ENCODE measurements around the gene RBM20.

- TF ChIP-seq HDGF (IDR thresholded peaks at IDR 0.05) (no peak), RBBP5 (conservative IDR thresholded peaks at IDR 0.05) (no peak), NR2C2 (IDR thresholded peaks at IDR 0.05; ENCODE audit: borderline replicate concordance, control insufficient read depth, insufficient read length, low read depth) (no peak), CEBPB (IDR thresholded peaks at IDR 0.05; ENCODE audit: borderline replicate concordance in 1 of 2, low read depth in 2 of 2, low read length in 2 of 2) (no peak), CHD4 (IDR thresholded peaks at IDR 0.05) (no peak), ZNF274 (IDR thresholded peaks at IDR 0.05; ENCODE audit: insufficient read depth, insufficient read length) (no peak)
- TF ChIP-seq, protein P1, sequence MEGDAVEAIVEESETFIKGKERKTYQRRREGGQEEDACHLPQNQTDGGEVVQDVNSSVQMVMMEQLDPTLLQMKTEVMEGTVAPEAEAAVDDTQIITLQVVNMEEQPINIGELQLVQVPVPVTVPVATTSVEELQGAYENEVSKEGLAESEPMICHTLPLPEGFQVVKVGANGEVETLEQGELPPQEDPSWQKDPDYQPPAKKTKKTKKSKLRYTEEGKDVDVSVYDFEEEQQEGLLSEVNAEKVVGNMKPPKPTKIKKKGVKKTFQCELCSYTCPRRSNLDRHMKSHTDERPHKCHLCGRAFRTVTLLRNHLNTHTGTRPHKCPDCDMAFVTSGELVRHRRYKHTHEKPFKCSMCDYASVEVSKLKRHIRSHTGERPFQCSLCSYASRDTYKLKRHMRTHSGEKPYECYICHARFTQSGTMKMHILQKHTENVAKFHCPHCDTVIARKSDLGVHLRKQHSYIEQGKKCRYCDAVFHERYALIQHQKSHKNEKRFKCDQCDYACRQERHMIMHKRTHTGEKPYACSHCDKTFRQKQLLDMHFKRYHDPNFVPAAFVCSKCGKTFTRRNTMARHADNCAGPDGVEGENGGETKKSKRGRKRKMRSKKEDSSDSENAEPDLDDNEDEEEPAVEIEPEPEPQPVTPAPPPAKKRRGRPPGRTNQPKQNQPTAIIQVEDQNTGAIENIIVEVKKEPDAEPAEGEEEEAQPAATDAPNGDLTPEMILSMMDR (IDR thresholded peaks at IDR 0.05 in 2 of 3, conservative IDR thresholded peaks at IDR 0.05 in 1 of 3; ENCODE audit: control insufficient read depth in 2 of 3, extremely low read depth in 1 of 3, insufficient read depth in 1 of 3, low read depth in 3 of 3, low read length in 3 of 3), result no peak
Measured at GRCh38 chr10:110616493-110617033, 27.6 kb upstream of the RBM20 start.

All from GM12878 (cell line).